ENCODE results near the gene DLX3. TPM values are rescaled to one million over a fixed set of nuclear protein-coding genes. Genes with fewer than 3 reads are reported as not detected.
A peak's percentile ranks its signal among the peaks of the same experiment; 100 is the strongest.

DLX3 gene
- polyA plus RNA-seq, 1 of the 3 experiments (the other 2 are of a cell fraction) = not detected

DNA sequence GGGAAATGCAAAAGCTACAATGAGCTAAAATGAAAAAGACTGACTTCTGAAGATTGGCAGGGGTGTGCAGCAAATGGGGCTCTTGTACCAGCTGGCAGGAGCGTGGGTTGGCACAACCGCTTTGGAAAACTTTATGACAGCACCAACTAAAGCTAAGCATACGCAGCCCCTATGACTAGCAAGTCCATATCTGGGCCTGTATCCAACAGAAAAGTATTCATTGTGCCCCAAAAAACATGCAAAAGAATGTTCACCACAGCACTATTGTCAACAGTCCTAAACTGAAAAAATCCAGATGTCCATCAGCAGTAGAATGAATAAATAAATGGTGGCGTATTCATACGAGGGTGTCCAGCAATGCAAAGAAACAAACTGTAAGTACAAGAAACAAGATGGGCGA is 38.3 kb upstream of the DLX3 start:
- Histone ChIP-seq H3K4me2 (peak overlapping the region; percentile 25; the same call in 1 of the 2 replicates), H3K9me2 (no peaks in the 10 kb centered on the region), H3K36me3 (replicated peaks in 1 of 2; ENCODE audit: control insufficient read depth in 1 of 2, insufficient read depth in 2 of 2, low read length in 1 of 2) (no peaks in the 10 kb centered on the region), H3K79me2 (ENCODE audit: insufficient read depth) (no peaks in the 10 kb centered on the region), H4K20me1 (ENCODE audit: insufficient read depth) (no peaks in the 10 kb centered on the region), H2AFZ (ENCODE audit: low read depth) (no peak overlapping the region), H3K9ac (no peak overlapping the region), H3K27ac (ENCODE audit: low read depth in 2 of 2, low read length in 1 of 2) (peak overlapping the region; percentile 57 to 71; a peak in 3 of 4 replicates), H3K27me3 (ENCODE audit: insufficient read depth) (no peaks in the 10 kb centered on the region), H3K4me3 (ENCODE audit: low read depth in 2 of 2, low read length in 1 of 2) (no peak overlapping the region), H3K9me3 (no peaks in the 10 kb centered on the region), H3F3A (replicated peaks; ENCODE audit: insufficient read depth) (peaks cover 33% of the 10 kb centered on the region), H3K4me1 (ENCODE audit: control insufficient read depth in 1 of 2, insufficient read depth in 2 of 2, low read depth in 1 of 2, low read length in 1 of 2) (peaks cover 11 to 49% of the 10 kb centered on the region in 2 experiments; a peak in 3 of 4 replicates)
- ChIA-PET CTCF (interaction anchor here (1.0 to 15.7 kb wide), 6 partner anchors 22 to 167 kb away, joined by 3 to 353 read pairs (median 66); partner anchors contain the start of genes ITGA3 and PDK2), POLR2A (no interaction called here)
- 34% methylated on average over 6 of the region's 6 CpGs for WGBS (ENCODE audit: low lambda C conversion rate)
- peak; percentile 65; the same call in 1 of the 2 replicates for TF ChIP-seq FOXM1 (IDR thresholded peaks at IDR 0.05; ENCODE audit: low read depth)
- no peak for TF ChIP-seq NRF1 (IDR thresholded peaks at IDR 0.05; ENCODE audit: low read depth, low read length)
- TF ChIP-seq JUND (IDR thresholded peaks at IDR 0.05) = peak; percentile 86
- 0 out of 2 replicates have a peak, but pooled peaks have one; percentile 11 for TF ChIP-seq ELF1 (IDR thresholded peaks at IDR 0.05)
- TF ChIP-seq TCF12 (IDR thresholded peaks at IDR 0.05) = peak; percentile 99
- TF ChIP-seq EP300 (IDR thresholded peaks at IDR 0.05; ENCODE audit: borderline replicate concordance in 1 of 2, low read depth in 1 of 2, low read length in 1 of 2) = peak; percentile 57 to 94; a peak in 3 of 4 replicates
- TF ChIP-seq, protein P1, sequence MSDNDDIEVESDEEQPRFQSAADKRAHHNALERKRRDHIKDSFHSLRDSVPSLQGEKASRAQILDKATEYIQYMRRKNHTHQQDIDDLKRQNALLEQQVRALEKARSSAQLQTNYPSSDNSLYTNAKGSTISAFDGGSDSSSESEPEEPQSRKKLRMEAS (IDR thresholded peaks at IDR 0.05; ENCODE audit: low read depth) = peak; percentile 73; the same call in 1 of the 2 replicates
- TF ChIP-seq GABPA (IDR thresholded peaks at IDR 0.05; ENCODE audit: low read depth) = peak; percentile 33; the same call in 1 of the 2 replicates
- TF ChIP-seq RXRA (IDR thresholded peaks at IDR 0.05; ENCODE audit: borderline replicate concordance, low read depth) = peak; percentile 82
- TF ChIP-seq, protein P2, sequence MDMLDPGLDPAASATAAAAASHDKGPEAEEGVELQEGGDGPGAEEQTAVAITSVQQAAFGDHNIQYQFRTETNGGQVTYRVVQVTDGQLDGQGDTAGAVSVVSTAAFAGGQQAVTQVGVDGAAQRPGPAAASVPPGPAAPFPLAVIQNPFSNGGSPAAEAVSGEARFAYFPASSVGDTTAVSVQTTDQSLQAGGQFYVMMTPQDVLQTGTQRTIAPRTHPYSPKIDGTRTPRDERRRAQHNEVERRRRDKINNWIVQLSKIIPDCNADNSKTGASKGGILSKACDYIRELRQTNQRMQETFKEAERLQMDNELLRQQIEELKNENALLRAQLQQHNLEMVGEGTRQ (IDR thresholded peaks at IDR 0.05; ENCODE audit: borderline replicate concordance, low read depth, low read length) = no peak
- TF ChIP-seq, protein P3, sequence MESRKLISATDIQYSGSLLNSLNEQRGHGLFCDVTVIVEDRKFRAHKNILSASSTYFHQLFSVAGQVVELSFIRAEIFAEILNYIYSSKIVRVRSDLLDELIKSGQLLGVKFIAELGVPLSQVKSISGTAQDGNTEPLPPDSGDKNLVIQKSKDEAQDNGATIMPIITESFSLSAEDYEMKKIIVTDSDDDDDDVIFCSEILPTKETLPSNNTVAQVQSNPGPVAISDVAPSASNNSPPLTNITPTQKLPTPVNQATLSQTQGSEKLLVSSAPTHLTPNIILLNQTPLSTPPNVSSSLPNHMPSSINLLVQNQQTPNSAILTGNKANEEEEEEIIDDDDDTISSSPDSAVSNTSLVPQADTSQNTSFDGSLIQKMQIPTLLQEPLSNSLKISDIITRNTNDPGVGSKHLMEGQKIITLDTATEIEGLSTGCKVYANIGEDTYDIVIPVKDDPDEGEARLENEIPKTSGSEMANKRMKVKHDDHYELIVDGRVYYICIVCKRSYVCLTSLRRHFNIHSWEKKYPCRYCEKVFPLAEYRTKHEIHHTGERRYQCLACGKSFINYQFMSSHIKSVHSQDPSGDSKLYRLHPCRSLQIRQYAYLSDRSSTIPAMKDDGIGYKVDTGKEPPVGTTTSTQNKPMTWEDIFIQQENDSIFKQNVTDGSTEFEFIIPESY (IDR thresholded peaks at IDR 0.05; ENCODE audit: borderline replicate concordance, low read depth) = peak; percentile 43; the same call in 1 of the 2 replicates
- TF ChIP-seq CHD2 (IDR thresholded peaks at IDR 0.05; ENCODE audit: low read length, partially characterized antibody) = no peak
- TF ChIP-seq, protein P4, sequence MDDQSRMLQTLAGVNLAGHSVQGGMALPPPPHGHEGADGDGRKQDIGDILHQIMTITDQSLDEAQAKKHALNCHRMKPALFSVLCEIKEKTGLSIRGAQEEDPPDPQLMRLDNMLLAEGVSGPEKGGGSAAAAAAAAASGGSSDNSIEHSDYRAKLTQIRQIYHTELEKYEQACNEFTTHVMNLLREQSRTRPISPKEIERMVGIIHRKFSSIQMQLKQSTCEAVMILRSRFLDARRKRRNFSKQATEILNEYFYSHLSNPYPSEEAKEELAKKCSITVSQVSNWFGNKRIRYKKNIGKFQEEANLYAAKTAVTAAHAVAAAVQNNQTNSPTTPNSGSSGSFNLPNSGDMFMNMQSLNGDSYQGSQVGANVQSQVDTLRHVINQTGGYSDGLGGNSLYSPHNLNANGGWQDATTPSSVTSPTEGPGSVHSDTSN (IDR thresholded peaks at IDR 0.05) = peak; percentile 96
- TF ChIP-seq POLR2AphosphoS5 (IDR thresholded peaks at IDR 0.05; ENCODE audit: low read depth, low read length) = peak; percentile 92
- peak; percentile 59; the same call in 1 of the 2 replicates for TF ChIP-seq FOSL2 (IDR thresholded peaks at IDR 0.05; ENCODE audit: borderline replicate concordance, low read depth)
- TF ChIP-seq YY1 (IDR thresholded peaks at IDR 0.05; ENCODE audit: low read depth) = 0 out of 2 replicates have a peak, but pooled peaks have one; percentile 56
- TF ChIP-seq NFIC (IDR thresholded peaks at IDR 0.05; ENCODE audit: borderline replicate concordance) = peak; percentile 98
- TF ChIP-seq RCOR1 (IDR thresholded peaks at IDR 0.05; ENCODE audit: low read length) = no peak
- TF ChIP-seq TEAD4 (IDR thresholded peaks at IDR 0.05; ENCODE audit: borderline replicate concordance, insufficient read depth) = peak; percentile 85
- DNase-seq = peak; percentile 18
